Liver (tissue), 3 donors: ENCODE measurements around the gene POU4F2.

Source experiments
- ATF3 ChIP-seq: IDR thresholded peaks from 2 replicates; pipeline ENCODE4 v1.6.1; 2016; ENCODE audit warnings: antibody characterized with exemption
- CTCF ChIP-seq: fragments of 150-350 bp; IDR thresholded peaks from 2 replicates; pipeline ENCODE4 v1.5.1; 2017; ENCODE audit warnings: improper control_type of control experiment, low read depth, low read length; ENCODE audit not compliant: missing input control
- GABPA ChIP-seq, 2 donors: IDR thresholded peaks in 1 of 2; conservative IDR thresholded peaks in 1 of 2; 2 replicates each; pipeline ENCODE4 v1.6.1; 2016; ENCODE audit warnings: antibody characterized with exemption in 2 of 2, mild to moderate bottlenecking in 1 of 2, moderate library complexity in 1 of 2
- HNF4A ChIP-seq, 2 donors: conservative IDR thresholded peaks; 2 replicates each; pipeline ENCODE4 v1.6.1; 2016; ENCODE audit warnings: antibody characterized with exemption in 2 of 2, mild to moderate bottlenecking in 2 of 2
- HNF4G ChIP-seq: IDR thresholded peaks from 2 replicates; pipeline ENCODE4 v1.6.1; 2016; ENCODE audit warnings: antibody characterized with exemption
- MAX ChIP-seq: IDR thresholded peaks from 2 replicates; pipeline ENCODE4 v1.6.1; 2016; ENCODE audit warnings: antibody characterized with exemption
- NR2F2 ChIP-seq: IDR thresholded peaks from 2 replicates; pipeline ENCODE4 v1.6.1; 2016; ENCODE audit warnings: antibody characterized with exemption
- RAD21 ChIP-seq, 2 donors: IDR thresholded peaks; 2 replicates each; pipeline ENCODE4 v1.6.1; 2016; ENCODE audit warnings: antibody characterized with exemption in 2 of 2, mild to moderate bottlenecking in 2 of 2
- REST ChIP-seq: IDR thresholded peaks from 2 replicates; pipeline ENCODE4 v1.6.1; 2016; ENCODE audit warnings: antibody characterized with exemption, mild to moderate bottlenecking
- TAF1 ChIP-seq: conservative IDR thresholded peaks from 2 replicates; pipeline ENCODE4 v1.6.1; 2016; ENCODE audit warnings: antibody characterized with exemption, mild to moderate bottlenecking
- YY1 ChIP-seq: IDR thresholded peaks from 2 replicates; pipeline ENCODE4 v1.6.1; 2016; ENCODE audit warnings: antibody characterized with exemption, mild to moderate bottlenecking
- ZBTB33 ChIP-seq: IDR thresholded peaks from 2 replicates; pipeline ENCODE4 v1.6.1; 2016; ENCODE audit warnings: antibody characterized with exemption
- donor health status: healthy.
- donor health status: healthy.

- TF ChIP-seq CTCF: no peak
- TF ChIP-seq ZBTB33: no peak
- no peak for TF ChIP-seq NR2F2
- TF ChIP-seq ATF3: no peak
- TF ChIP-seq TAF1: no peak
- TF ChIP-seq MAX: no peak
- TF ChIP-seq REST: no peak
- no peak for TF ChIP-seq HNF4A (conservative IDR thresholded peaks at IDR 0.05)
- no peak for TF ChIP-seq HNF4G
- TF ChIP-seq RAD21 (IDR thresholded peaks at IDR 0.05): no peak
- no peak for TF ChIP-seq YY1
- TF ChIP-seq GABPA (IDR thresholded peaks at IDR 0.05 in 1 of 2, conservative IDR thresholded peaks at IDR 0.05 in 1 of 2): no peak
Observed at GRCh38 chr4:146674829-146675570, 36.3 kb downstream of the POU4F2 start.
